HepG2 (cell line): Measurements from ENCODE around the gene LRRTM2. TPM values are rescaled to one million over a fixed set of nuclear protein-coding genes. Genes with fewer than 3 reads are reported as not detected.

Source experiments
- ATAC-seq: fragments of 200-7000 bp; cut with Tn5 transposase; 3 replicates; pipeline ENCODE4 v1.9.1; 2020; ENCODE audit warnings: mild to moderate bottlenecking, moderate library complexity
- BruUV-seq: library from RNA; stranded (reverse); fragments of 400-500 nt; replicated peaks from 2 replicates; lab custom pipeline; 2021; lab: Mats Ljungman, UMichigan
- CTCF ChIA-PET: fragments of 300-600 bp; formaldehyde crosslinking; extraction: SDS; loops from one replicate; lab custom pipeline; 2021; ENCODE audit warnings: low total read pairs, inconsistent platforms, low intra/inter-chr PET ratio; lab: Yijun Ruan, JAX
- POLR2A ChIA-PET: fragments of 350-600 bp; sonication (Branson Sonifier 250); formaldehyde crosslinking; loops from one replicate; lab custom pipeline; 2020; ENCODE audit warnings: antibody characterized with exemption, inconsistent platforms; lab: Yijun Ruan, JAX
- DNase-seq: peaks from one replicate; pipeline ENCODE4 v3.0.0-alpha.2; 2015; ENCODE audit warnings: low spot score
- FAIRE-seq: peaks from 3 replicates; lab custom pipeline; 2011; peaks lifted over from hg19 to GRCh38; lab: Jason Lieb, UNC
- H2AFZ ChIP-seq: one replicate; pipeline ENCODE4 v1.6.1; 2011; ENCODE audit warnings: low read length, inconsistent platforms
- H3K27ac ChIP-seq: fragments of 300-600 bp; 3 replicates; pipeline ENCODE4 v1.8.0; 2011; ENCODE audit warnings: mixed run types, mild to moderate bottlenecking, mixed read lengths, low read length, inconsistent platforms; ENCODE audit not compliant: insufficient read depth; ENCODE audit errors: extremely low read length
- H3K27me3 ChIP-seq, 2 experiments: fragments of 200-600 bp in 1 of 2; 2 replicates in 1 of 2; 3 replicates in 1 of 2; pipeline versions ENCODE4 v1.6.0 to v1.8.0; 2011; ENCODE audit warnings: low read length in 2 of 2, mild to moderate bottlenecking in 2 of 2, moderate library complexity in 2 of 2, inconsistent platforms in 1 of 2; ENCODE audit not compliant: insufficient read depth in 2 of 2, control insufficient read depth in 1 of 2
- H3K36me3 ChIP-seq, 2 experiments: fragments of 200-600 bp in 1 of 2; replicated peaks in 1 of 2; 2 replicates in 1 of 2; 3 replicates in 1 of 2; pipeline versions ENCODE4 v1.5.1 to v1.8.0; 2011; ENCODE audit warnings: low read length in 2 of 2, inconsistent platforms in 1 of 2; ENCODE audit not compliant: insufficient read depth in 2 of 2, control insufficient read depth in 1 of 2
- H3K4me1 ChIP-seq: 2 replicates; pipeline ENCODE4 v1.5.1; 2012; ENCODE audit warnings: low read length, inconsistent platforms; ENCODE audit not compliant: insufficient read depth
- H3K4me2 ChIP-seq: 2 replicates; pipeline ENCODE4 v1.6.0; 2011; ENCODE audit warnings: low read depth, low read length, inconsistent platforms
- H3K4me3 ChIP-seq, 3 experiments: fragments of 200-600 bp in 1 of 3; sonication (generic), shearing (Covaris generic) in 1 of 3; replicated peaks in 1 of 3; 2 replicates each; pipeline ENCODE4 v1.5.1; 2011 to 2016; ENCODE audit warnings: low read length in 3 of 3, inconsistent platforms in 2 of 3, low read depth in 2 of 3, mild to moderate bottlenecking in 2 of 3, control low read depth in 1 of 3, mixed read lengths in 1 of 3; ENCODE audit not compliant: insufficient read depth in 1 of 3
- H3K79me2 ChIP-seq: one replicate; pipeline ENCODE4 v1.6.1; 2011; ENCODE audit warnings: low read length, inconsistent platforms; ENCODE audit not compliant: insufficient read depth
- H3K9ac ChIP-seq: 2 replicates; pipeline ENCODE4 v1.6.0; 2011; ENCODE audit warnings: mild to moderate bottlenecking, low read depth, low read length, inconsistent platforms; ENCODE audit not compliant: insufficient read depth
- H3K9me3 ChIP-seq: 2 replicates; pipeline ENCODE4 v1.5.1; 2012; ENCODE audit warnings: mild to moderate bottlenecking, low read length
- H4K20me1 ChIP-seq: 2 replicates; pipeline ENCODE4 v1.6.0; 2011; ENCODE audit warnings: inconsistent platforms, mild to moderate bottlenecking, low read length, moderate library complexity; ENCODE audit not compliant: insufficient read depth
- RBM22 ChIP-seq: fragments of 200-400 bp; formaldehyde crosslinking; optimal IDR thresholded peaks from 2 replicates; pipeline ENCODE3; 2017; ENCODE audit warnings: mild to moderate bottlenecking, low read length, moderate library complexity
- SNRNP70 ChIP-seq: fragments of 200-400 bp; formaldehyde crosslinking; IDR thresholded peaks from 2 replicates; pipeline ENCODE4 v1.6.1; 2017; ENCODE audit warnings: mild to moderate bottlenecking, low read depth, low read length, moderate library complexity
- ZEB1 ChIP-seq: IDR thresholded peaks from 2 replicates; pipeline ENCODE4 v1.6.1; 2012; ENCODE audit warnings: mild to moderate bottlenecking, low read depth, inconsistent platforms; ENCODE audit not compliant: insufficient replicate concordance
- WGBS: methylation state at CpG from one replicate; pipeline ENCODE4 v1.1.6; 2017; ENCODE audit warnings: low lambda C conversion rate; 5-methylcytosine and 5-hydroxymethylcytosine counted together
- in situ Hi-C: cut with HindIII; loops from 2 replicates; pipeline ENCODE4 v1.10.0; 2017; ENCODE audit warnings: low pct_unique_long_range_greater_than_20kb; ENCODE audit not compliant: extremely low pct_ligation_motif_present
- intact Hi-C: fragments of 100-400 bp; cut with micrococcal nuclease; formaldehyde crosslinking; loops from one replicate; pipeline ENCODE4 v1.10.0; 2022; ENCODE audit not compliant: unreplicated experiment
- polyA plus RNA-seq, 8 experiments: library from polyadenylated mRNA; depleted of rRNA in 3 of 8; stranded (reverse) in 7 of 8; unstranded in 1 of 8; fragments of >200 nt; fragmentation: Illumina TruSeq in 4 of 8; extraction: Trizol in 4 of 8; gene quantifications; 2 replicates each; pipeline versions ENCODE4 v1.2.1 to v1.2.3, GENCODE V29; 2011 to 2016; ENCODE audit warnings: low read depth in 4 of 8, missing spikeins in 1 of 8, mixed read lengths in 1 of 8; ENCODE audit not compliant: insufficient read depth in 1 of 8
- total RNA-seq, 5 experiments: library from RNA; depleted of rRNA; stranded (reverse); fragments of >200 nt; fragmentation: Illumina TruSeq; extraction: Trizol; gene quantifications; 2 replicates each; pipeline ENCODE4 v1.2.3, GENCODE V29; 2016; ENCODE audit warnings: low read depth in 1 of 5
- TF ChIP-seq, protein P1 (sequence below): sonication (generic); formaldehyde crosslinking; IDR thresholded peaks from 2 replicates; pipeline ENCODE4 v1.4.0; 2020; ENCODE audit warnings: missing genetic modification reagents

The LRRTM2 gene
- total and polyA plus RNA-seq, 2 of the 13 experiments (the other 11 are each of a cell fraction or from before 2014, with no cell fraction given): not detected

DNA sequence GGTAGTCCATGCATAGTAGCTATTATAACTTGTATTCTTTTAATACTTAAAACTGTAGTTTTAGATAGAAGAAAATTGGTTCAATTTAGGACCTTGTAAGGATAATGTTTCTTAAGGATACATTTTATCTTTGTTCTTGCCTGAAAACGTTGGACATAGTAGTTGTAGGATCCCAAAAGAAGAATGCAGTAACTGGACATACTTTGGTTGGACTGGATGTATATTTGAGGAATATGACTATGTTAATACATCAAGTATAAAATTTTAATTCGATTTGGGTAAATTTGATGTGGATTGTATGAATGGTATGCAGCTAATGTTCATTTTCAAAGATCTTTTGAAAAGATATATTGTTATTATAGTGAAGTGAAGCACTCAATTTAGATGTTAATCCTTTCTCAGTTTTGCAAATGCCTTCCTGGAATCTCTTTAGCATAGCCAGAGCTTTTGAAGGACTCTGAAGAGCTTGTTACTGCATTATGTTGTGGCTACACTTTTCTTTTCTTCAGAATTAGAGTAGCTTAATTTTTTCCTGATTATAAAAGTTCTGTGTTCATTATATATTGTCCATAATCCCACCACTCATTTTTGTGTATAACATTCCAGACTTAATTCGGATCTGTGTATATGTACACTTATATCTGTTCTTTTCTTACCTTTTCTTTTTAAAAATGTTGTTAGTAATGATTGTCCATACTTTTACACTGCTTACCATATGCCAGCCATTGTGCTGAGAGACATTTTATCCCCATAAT, 41.2 kb downstream of the LRRTM2 start (continued):
- TF ChIP-seq ZEB1: no peak
- no peak for TF ChIP-seq SNRNP70

DNA sequence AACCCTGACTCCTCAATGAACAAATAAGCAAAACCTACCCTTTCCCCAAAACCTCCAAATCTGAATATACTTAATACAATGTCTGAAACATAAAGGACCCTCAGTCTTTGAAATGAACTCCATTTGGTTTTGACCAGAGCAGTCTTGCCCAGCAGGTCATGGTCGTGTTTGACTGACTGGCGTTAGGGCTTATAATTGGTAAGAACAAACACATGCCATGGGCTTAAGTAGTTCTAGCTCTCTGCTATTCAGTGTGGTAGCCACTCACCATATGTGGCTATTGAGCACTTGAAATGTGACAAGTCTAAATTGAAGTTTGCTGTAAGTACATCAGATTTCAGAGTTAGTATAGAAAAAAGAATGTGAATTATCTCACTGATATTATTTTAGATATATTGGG, 42.1 kb downstream of the LRRTM2 start:
- no peak for FAIRE-seq
- CTCF ChIA-PET: no interaction called here
- H3K79me2 ChIP-seq: peaks cover 19% of the 10 kb centered on the region

More for the DNA sequence above, 42.1 kb downstream of the LRRTM2 start:
- POLR2A ChIA-PET: no interaction called here
- Histone ChIP-seq H3K4me3 (no peak overlapping the region), H2AFZ (no peak overlapping the region), H3K27me3 (no peaks in the 10 kb centered on the region), H4K20me1 (0 out of 2 replicates have a peak, but pooled peaks cover 3% of the 10 kb centered on the region), H3K4me2 (no peak overlapping the region), H3K9ac (no peak overlapping the region), H3K27ac (no peak overlapping the region), H3K4me1 (no peaks in the 10 kb centered on the region), H3K9me3 (no peaks in the 10 kb centered on the region), H3K36me3 (peaks cover 7 to 41% of the 10 kb centered on the region in 2 experiments; a peak in 4 of 5 replicates)
- in situ Hi-C loops (no loop called here), intact Hi-C loops (no loop called here)
- BruUV-seq: no TSS peak
- WGBS: 96% methylated on average over 2 of the region's 2 CpGs
- ATAC-seq (no peak), DNase-seq (no peak)
- TF ChIP-seq, protein P1, sequence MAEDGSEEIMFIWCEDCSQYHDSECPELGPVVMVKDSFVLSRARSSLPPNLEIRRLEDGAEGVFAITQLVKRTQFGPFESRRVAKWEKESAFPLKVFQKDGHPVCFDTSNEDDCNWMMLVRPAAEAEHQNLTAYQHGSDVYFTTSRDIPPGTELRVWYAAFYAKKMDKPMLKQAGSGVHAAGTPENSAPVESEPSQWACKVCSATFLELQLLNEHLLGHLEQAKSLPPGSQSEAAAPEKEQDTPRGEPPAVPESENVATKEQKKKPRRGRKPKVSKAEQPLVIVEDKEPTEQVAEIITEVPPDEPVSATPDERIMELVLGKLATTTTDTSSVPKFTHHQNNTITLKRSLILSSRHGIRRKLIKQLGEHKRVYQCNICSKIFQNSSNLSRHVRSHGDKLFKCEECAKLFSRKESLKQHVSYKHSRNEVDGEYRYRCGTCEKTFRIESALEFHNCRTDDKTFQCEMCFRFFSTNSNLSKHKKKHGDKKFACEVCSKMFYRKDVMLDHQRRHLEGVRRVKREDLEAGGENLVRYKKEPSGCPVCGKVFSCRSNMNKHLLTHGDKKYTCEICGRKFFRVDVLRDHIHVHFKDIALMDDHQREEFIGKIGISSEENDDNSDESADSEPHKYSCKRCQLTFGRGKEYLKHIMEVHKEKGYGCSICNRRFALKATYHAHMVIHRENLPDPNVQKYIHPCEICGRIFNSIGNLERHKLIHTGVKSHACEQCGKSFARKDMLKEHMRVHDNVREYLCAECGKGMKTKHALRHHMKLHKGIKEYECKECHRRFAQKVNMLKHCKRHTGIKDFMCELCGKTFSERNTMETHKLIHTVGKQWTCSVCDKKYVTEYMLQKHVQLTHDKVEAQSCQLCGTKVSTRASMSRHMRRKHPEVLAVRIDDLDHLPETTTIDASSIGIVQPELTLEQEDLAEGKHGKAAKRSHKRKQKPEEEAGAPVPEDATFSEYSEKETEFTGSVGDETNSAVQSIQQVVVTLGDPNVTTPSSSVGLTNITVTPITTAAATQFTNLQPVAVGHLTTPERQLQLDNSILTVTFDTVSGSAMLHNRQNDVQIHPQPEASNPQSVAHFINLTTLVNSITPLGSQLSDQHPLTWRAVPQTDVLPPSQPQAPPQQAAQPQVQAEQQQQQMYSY: no peak
- TF ChIP-seq RBM22: peak; percentile 45
